ENCODE measurements around the gene BCAS1.

BCAS1 gene

DNA sequence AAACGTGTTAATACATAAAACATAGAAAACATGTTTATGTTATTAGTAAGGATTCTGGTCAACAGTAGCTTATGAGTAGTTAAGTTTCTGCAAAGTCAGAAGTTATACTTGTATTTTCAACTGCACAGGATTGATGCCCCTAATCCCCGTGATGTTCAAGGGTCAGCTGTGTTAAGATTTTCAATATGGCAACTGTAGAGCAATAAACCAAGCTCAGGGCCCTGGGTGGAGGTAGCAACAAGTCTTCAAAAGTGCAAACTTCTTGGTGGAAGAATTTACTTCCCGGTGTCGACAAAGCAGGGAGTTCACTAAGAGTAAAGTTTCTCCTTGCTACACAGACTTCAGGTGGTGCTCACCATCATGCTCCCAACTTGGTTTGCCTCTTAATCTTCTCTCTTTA is 4.1 kb upstream of the BCAS1 start:
- no peak for DNase-seq

DNA sequence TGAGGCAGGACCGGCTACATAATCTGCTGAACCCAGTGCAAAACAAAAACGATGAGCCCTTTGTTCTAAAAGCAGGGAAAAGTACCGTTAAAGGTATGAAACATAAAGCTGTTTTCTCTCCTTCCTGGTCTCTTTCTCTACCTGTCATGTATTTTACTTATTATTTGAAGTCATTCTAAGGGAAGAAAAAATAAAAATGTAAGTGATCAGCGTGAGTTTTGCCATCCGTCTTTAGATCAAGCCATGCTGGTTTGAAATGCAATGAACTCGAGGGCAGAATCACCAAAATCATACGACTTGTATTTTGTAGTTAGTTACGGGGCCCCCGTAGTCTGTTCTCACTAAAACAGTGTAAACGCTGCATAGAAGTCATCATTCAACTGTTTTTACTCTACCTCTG is 2.9 kb upstream of the BCAS1 start:
- no peak for DNase-seq

DNA sequence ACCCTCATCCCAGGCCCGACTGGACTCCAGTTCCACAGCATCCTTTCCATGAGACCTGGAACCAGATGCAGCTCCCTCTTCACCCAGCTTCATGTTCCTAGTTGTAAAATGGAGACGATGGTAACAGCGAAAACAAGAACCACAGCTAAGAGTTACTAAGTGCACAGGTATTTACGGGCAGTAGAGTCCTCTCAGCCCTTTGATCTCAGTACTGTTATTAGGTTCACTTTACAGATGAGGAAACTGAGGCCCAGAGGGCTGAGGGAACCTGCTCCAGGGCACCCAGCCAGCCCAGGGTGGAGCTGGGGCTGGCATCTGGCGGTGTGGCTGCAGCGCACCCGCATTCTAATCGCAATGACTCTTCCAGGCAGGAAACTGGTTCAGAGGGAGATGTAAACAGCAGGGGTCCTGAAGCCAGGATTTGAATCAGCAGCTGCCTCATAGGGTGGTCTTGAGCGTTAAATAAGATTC is 858 bp downstream of the BCAS1 start:
- no peak for DNase-seq

DNA sequence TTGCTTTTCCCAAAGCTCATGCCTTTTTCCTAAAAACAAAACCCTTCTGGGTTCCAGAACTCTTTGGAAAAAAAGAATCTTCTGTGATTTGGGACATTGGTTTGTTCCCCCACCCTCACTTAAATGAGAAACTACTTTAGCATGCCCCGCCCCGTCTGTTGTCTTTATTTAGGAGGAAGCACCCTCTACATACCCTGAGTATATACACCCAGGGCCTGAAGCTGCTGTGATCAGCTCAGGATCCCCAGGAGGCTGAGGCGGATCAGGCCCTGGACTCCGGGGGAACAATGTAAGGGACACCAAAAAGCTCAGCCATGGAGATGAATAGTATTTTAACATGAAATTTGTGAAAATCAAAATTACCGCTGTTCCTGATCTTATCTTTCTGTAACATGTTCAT is 1.4 kb downstream of the BCAS1 start:
- DNase-seq, result no peak

DNA sequence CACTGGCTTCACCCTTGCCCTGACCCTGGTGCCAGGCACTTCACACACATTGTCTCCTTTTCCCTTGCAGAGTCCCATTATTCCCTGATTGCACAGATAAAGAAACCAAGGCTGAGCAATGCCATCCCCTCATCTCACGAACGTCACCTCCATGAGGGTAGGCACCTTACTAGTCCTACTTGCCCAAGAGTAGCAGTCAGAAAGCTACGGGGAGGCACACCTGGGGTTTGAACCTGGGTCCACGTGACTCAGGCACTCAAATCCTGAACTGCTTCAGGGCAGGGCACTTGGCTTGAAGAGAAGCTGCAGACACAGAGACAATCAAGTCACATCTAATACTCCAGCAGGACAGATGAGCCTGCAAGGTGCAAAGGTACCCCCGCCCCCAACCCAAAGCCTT is 1.9 kb downstream of the BCAS1 start:
- DNase-seq, result no peak

DNA sequence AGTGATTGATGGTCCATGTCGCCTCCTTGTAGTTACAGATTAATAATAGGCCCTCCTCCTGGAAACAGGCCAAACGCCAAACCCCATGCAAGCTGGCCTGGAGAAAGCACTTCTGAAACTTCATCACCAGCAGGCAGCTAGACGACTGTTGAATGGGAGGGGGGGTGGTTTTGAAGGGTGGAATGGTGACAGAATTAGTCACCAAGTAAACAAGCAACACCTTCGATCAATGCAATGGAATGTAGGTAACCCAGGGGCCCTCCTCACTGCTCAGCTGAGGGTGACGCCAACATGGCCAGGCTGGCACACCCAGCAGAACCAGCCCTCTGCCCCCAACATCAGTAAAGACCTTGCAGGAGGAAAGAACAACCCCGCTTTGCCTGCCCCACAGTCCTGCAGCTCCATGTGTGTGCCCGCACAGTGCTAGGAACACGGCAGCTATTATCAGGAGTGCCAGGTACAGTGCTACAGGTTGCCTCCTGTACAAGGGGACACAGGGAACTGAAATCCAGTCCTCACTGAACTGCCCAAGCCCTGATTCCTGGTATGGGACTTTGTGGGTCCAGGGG is 2.7 kb downstream of the BCAS1 start:
- peak; percentile 70 for DNase-seq

DNA sequence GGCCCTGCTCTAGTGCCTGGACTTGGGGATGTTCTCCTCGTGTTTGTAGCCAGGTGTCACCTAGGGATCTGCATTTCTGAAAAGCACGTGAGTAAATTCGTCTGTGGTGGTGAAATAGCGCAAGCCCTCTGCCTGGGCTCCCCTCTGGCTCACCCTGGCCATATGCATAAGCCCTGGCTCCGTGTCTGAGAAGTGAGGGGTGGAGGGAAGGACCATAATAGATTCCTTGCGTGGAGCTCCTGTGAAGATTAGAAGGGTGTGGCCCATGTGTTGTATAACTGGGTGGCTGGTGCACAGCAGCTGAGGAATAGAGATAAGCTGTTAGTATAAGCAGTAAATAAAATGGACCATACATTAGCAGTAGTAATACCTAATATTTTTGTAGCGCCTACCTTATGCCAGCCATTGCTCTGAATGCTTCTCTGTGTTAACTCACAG is 4.8 kb downstream of the BCAS1 start:
- DNase-seq, result no peak

DNA sequence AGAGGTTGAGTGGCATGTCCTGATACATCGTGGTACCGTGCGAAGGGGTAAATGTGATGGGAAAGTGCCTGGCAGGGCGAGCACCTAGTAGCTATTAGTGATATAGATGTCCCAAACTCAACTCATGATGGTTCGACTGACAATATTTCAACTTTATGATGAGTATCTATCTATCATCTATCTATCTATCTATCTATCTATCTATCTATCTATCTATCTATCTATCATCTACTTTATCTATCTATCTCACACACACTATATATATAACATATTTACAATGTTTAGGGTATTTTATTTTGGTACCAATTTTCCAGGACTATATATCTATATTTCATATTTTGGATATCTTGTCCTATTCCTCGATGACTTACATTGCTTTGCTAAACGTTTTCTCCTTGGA is 5.5 kb downstream of the BCAS1 start:
- no peak for DNase-seq

DNA sequence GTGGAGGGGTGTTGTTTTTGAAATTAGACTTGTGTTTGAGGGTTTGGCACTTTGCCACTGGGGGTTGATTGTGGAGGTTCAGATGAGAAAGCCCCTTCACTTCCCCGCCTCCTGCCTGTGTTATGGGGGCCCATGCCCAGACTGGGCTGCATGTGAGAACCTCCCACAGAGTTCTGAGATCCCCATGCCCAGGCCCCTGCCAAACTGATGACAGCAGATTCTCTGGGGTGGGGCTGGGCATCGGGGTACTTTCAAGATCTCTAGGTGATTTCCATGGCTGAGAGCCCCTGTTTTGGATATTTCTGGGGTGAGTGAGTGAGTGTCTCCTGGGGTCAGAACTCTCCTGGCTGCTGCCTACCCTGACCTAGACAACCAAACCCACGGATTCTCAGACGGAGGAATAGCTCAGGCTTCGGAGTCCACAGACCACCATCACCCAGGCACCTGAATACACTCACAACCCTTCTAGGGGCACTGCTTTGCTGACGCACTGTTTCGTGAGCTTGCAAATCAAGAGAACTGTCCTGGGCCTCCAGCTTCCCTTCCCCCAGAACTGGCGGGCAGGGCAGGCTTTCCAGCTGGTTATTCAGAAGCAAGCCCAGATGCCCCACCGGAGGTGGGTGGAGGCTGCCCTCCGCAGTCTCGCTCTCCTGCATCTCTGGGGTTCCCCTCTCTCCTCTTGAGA is 6.3 kb downstream of the BCAS1 start:
- DNase-seq, result no peak

DNA sequence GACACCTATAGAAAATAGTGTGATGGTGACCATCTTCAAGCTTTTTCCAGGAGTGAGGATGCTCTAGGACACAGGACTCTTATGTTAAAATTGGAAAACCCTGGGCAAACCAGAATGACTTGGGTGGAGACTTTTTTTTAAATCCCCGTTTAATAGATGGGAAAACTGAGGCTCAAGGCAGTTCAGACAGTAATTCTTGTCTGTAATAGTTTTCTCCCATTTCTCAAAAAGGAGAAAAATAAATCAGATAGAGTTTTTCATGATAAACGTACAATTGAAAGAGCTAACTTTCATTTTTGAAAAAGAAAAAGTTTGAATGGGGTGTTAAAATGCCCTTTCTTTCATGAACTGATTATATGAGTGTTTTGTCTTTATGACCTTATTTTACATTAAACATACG is 6.8 kb downstream of the BCAS1 start:
- no peak for DNase-seq

DNA sequence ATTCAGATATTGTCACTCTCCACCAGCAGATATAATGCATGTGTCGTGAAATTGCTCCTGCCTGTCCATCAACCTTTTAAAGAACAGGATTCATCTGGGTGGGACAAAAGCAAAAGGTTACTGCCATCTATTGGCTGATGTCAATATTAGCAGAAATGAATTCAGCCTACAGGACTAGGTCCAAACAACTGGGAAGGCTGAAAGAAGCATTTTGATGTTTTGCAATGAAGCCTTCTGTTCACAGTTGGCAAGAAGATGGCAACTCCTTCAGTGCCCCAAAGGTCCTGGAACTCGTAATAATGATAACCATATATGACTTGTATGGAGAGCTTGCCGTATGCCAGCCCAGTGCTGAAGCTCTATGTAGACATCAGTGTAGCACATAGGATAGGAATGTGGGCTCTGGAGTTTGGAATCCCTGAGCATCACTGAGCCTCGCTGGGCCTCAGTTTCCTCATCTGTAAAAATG is 7.5 kb downstream of the BCAS1 start:
- peak; percentile 66 for DNase-seq

DNA sequence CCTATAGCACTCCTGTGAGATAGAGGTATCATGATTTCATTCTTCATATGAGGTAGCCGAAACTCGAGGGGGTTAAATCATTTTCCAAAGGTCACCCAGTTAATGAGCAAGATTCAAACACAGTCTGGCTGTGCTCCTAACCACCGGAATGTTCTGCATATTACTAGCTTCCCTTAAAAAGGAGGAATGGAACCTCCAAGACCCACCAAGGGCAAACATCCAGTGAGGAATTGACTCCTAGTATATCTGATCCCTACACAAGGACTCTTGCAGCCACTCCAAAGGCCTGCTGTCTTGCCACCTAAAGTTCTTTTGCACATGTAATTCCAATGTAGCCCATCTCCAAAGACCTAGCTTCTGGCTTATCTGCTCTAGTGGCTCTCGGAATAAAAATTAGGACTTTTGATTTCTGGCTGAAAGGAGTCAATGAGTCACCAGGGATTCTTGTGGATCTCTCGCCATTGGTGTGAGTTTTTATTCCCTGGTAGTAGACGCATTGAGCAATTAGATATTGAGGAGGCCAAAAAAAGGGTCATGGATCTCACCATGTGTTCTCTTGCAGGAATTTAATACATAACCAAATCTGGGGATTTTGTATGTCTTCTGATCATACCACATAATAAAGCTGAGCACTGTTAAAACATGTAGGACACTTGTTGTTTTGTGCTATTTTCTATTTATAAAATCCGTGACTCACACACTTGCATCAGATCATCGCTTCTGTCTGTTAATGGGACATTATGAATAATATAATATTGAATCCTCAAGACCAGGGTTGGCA is 9.1 kb downstream of the BCAS1 start:
- DNase-seq, result no peak

DNA sequence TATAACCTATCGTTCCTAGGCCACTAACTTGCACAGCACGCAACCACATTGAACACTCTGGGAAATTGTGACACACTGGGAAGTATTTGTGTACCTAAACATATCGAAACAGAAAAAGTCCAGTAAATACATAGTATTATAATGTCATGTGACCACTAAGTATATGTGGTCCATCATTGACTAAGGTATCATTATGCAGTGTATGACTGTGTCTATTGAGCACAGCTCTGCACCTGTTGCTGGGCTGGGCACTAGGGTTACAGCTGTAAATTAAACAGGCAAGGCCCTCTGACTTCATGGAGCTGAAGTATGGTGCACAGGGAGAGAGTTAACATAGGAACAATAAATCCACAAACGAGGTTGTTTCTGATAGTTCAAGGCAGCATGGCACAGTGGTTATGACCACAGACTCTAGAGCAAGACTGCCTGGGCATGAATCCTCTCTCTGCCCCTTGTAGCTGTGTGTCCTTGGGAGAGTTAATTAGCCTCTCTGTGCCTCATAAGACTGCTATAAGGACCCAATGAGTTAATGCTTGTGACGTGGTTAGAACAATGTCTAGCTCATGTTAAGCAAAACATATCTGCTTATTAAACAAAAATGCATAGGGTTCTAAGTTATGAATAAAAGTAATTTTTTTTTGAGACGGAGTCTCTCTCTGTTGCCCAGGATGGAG is 10.6 kb downstream of the BCAS1 start:
- no peak for DNase-seq

DNA sequence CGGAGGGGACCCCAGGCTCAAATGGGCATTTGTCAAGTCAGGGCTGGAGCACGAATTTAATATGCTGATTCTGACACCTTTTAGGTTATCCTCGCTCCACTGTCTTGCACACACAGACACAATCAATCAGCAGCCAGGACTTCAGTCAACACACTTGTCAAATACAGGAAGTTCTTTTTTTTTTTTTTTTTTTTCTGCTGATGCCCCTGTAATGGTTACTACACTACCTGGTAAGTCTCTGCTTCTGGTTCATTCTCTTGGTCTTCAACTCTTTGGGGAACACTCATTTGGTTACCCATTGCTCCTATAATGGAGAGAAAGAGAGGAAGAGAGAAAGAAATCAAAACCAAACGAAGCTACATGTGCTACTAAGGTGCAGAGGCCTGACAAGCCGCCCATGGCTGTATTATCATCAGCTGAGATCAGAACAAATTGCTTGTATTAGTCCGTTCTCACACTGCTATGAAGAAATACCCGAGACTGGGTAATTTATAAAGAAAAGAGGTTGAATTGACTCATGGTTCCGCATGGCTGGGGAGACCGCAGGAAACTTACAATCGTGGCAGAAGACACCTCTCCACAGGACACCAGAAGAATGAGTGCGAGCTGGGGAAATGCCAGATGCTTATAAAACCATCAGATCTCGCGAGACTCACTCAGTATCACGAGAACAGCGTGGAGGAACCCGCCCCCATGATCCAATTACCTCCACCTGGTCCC is 11.8 kb downstream of the BCAS1 start:
- DNase-seq, result peak; percentile 42

DNA sequence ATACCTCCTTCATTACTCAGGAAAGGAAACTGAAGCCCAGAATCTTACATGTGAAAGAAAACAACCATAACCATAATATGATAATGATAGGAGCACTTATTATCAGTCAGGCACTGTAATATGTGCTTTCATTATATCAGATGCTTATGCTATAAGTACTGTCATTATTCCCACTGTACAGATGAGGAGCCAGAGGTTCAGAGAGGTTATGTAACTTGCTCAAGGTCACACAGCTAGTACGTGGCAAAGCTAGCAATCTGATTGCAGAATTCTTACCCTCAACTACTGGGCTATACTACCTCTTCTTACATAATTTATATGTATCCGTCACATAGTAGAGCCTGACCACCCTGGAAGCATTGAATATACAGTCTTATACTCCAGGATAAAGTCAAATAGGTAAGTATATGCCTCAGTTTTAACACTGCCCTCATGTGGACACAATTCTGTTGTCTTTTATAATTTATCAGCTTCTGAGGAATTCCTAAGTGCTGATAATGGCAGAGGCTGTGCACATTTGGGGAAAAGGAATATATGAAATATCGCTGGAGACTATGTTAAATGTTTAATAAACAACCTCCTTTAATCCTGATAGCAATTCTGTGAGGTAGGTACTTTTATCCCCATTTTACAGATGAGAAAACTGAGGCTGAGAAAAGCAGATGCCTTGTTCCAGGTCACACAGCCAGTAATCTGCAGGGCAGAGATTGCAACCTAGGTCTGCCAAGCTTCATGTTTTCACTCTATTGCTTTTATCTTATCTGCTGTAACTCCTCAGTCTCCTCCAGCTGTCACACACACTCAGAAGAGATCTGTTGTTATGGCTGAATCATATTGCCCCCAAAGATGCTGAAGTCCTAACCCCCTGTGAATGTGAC is 13.4 kb downstream of the BCAS1 start:
- no peak for DNase-seq

DNA sequence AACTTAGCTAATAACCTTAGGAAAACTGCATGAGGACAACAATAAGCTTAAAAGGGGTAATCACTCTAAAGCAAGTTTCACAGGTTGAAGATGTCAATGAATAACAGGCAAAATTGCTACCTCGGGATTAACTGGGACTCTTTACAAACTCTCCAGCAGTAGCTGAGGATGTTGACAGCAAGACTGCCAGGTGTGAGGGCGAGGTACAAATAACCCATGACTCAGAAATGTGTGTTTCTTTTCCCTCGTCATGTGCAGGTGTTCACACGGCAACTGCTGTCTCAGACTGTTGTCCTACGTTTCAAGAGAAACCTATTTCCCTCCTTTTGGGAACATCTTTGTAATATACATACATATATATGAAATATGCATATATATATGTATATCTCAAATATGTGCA is 15.9 kb downstream of the BCAS1 start:
- no peak for DNase-seq

DNA sequence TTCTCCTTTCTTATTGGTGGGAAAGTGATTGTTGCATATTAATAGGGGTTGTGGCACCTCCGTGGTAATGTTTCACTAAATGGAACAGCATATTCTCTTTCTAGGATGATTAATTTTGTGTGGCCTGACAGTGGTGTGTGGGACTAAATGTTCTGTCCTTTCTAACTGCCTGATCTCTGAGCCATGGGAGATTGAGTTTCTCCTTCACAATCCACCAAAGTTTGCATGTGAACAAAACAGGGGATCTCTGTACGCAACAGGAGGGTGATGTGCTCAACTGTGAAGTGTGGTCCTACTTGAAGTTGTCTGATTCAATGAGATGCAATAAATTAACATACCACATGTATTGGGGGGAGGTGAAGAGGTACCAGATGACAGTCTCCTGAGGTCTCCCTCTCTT is 19.3 kb downstream of the BCAS1 start:
- no peak for DNase-seq

DNA sequence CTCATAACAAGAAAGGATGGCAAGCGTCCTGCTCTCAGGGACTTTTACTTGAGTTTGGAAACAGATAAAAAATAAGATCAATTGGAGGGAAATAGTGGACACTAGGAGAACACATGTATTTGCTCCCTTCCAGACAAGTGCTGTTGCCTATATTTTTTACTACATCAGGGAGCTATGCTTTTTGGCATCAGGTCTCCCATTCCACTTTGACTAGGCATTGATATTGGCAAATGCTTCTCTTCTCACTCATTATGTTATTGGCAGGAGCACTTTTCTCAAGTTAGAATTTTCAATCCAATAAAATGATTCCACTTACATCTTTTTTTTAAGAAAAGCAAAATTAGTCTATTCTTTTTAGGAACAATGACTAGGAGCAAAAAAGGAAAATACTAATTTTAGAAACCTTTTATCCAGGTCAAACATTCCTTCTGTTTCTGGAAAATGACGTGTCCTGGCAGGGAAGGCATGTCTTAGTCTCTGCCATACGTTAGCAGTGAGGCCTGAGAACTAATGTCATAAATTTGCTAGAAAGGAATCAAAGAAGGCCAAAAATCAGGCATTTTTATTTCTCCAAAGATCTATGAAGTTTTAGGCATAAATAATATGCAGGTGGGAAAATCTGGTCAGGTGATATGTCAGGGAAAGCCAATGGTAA is 21.4 kb downstream of the BCAS1 start:
- DNase-seq, result no peak

DNA sequence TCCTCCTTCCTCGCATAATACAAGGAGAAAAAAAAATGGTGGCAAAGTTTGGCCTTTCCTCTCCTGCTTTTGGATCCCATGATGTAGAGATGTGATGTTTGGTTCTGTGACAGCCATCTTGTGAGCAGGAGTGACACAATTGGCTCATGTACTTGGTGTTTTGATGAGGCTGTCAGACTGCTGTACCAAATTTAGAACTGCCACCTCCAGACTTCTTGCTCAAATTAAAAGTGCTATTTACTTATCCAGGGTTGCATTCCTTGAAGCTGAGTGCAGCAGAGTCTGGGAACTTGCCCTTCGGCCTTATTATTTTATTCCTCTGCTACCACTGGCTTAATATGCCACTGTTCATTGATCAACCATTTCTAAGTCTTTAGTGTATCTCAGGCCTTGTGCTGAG is 21.9 kb downstream of the BCAS1 start:
- no peak for DNase-seq

DNA sequence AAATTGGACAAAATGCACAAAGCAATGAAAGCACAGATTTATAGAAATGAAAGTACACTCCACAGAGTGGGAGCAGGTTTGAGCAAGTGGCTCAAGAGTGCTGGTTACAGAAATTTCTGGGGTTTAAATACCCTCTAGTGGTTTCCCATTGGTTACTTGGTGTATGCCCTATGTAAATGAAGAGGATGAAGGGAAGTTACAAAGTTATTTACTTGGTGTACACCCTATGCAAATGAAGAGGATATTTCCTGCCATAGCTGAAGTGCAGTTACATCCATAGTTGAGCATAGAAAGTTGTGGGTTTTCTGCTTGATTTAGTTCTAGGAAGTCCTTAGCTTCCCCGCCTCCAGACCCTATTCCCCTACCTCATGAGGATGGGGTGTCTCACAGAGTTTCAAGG is 22.7 kb downstream of the BCAS1 start:
- no peak for DNase-seq

DNA sequence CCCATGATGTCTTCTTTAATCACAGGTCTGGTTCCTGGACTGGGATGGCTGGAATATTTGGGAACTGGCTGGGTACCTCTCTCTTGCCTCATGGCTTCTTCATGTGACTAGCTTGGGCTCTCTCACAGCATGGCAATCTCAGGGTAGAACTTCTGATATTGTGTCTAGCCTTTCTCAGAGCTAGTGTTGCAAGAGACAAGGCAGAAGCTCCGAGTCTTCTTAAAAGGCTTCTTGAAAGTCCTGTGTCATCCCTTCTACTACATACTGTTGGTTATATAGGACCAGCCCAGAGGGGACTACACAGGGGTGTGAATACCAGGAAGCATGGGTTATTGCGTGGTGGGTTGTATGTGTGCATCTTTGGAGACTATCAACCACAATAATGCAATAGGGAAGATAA is 23.3 kb downstream of the BCAS1 start:
- DNase-seq, result no peak

Data from NCI-H2171 (cell line).